Cardiac muscle cell (in vitro differentiated cells and primary cell): Measurements from ENCODE around the gene ATP2C1. TPM values are rescaled to one million over a fixed set of nuclear protein-coding genes. Genes with fewer than 3 reads are reported as not detected.

Experiments
- DNase-seq, 2 donors: peaks; one replicate each; pipeline versions ENCODE4 v3.0.0 to v3.0.0-alpha.2; 2010 to 2017; ENCODE audit warnings: low read depth in 1 of 2, low spot score in 1 of 2
- H3K27ac ChIP-seq: fragments of 200-600 bp; sonication (generic); 2 replicates; pipeline ENCODE4 v1.5.1; 2016
- H3K27me3 ChIP-seq: fragments of 200-600 bp; sonication (generic); 2 replicates; pipeline ENCODE4 v1.6.0; 2016; ENCODE audit warnings: control low read depth
- H3K36me3 ChIP-seq: fragments of 200-600 bp; sonication (generic); 2 replicates; pipeline ENCODE4 v1.5.1; 2016; ENCODE audit warnings: control low read depth
- H3K4me1 ChIP-seq: fragments of 200-600 bp; sonication (generic); 2 replicates; pipeline ENCODE4 v1.8.1; 2017; ENCODE audit warnings: low read depth, mild to moderate bottlenecking, mixed run types
- H3K4me3 ChIP-seq: fragments of 200-600 bp; sonication (generic); 2 replicates; pipeline ENCODE4 v1.5.1; 2016; ENCODE audit warnings: mild to moderate bottlenecking
- H3K9me3 ChIP-seq: fragments of 200-600 bp; sonication (generic); 2 replicates; pipeline ENCODE4 v1.5.1; 2017; ENCODE audit warnings: low read depth, mild to moderate bottlenecking, control low read depth
- polyA plus RNA-seq: library from polyadenylated mRNA; unstranded; fragments of >200 nt; fragmentation: Nextera tagmentation; extraction: Ambion mirVana; gene quantifications from 2 replicates; pipeline ENCODE4 v1.2.1, GENCODE V29; 2016
- total RNA-seq: library from RNA; depleted of rRNA; stranded (reverse); fragments of >200 nt; gene quantifications from 2 replicates; pipeline ENCODE4 v1.2.3, GENCODE V29; 2016
- TF ChIP-seq, protein P1 (sequence below): IDR thresholded peaks from 2 replicates; pipeline ENCODE4 v1.5.1; 2012; ENCODE audit warnings: low read depth, mild to moderate bottlenecking, low read length

ATP2C1 gene
- total and polyA plus RNA-seq, 2 experiments from 2014 or later = 31.4 to 32.9 TPM

DNA sequence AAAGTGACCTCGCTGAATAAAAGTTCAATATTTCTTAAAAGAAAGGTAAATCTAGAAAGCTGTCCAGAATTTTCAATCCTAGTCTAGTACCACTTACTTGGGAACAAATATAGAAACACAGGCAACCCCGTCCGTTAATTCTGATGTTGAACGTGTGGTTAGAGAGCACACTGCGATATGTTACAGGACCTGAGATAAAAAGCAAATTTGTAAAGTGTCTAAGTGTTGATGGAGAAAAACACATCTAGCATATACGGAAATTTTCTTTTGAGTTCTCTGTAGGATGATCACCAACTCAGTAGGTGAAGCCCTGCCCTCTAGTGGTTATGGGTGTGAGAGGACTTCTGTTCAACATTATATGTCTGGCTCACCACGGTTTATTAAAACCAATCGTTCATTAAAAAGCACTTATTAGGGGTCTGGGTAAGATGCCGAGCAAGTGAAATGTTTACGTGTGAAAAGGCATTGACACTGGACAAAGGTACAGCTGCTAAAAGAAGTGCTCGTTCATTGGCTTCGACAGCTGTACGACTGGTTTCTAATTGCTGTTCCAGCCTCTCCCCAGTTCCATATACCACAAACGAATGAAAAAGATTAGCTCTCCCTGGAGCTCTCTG, 1.0 kb upstream of the ATP2C1 start:
- peak overlapping the region; percentile 94 for H3K27ac ChIP-seq
- TF ChIP-seq, protein P1, sequence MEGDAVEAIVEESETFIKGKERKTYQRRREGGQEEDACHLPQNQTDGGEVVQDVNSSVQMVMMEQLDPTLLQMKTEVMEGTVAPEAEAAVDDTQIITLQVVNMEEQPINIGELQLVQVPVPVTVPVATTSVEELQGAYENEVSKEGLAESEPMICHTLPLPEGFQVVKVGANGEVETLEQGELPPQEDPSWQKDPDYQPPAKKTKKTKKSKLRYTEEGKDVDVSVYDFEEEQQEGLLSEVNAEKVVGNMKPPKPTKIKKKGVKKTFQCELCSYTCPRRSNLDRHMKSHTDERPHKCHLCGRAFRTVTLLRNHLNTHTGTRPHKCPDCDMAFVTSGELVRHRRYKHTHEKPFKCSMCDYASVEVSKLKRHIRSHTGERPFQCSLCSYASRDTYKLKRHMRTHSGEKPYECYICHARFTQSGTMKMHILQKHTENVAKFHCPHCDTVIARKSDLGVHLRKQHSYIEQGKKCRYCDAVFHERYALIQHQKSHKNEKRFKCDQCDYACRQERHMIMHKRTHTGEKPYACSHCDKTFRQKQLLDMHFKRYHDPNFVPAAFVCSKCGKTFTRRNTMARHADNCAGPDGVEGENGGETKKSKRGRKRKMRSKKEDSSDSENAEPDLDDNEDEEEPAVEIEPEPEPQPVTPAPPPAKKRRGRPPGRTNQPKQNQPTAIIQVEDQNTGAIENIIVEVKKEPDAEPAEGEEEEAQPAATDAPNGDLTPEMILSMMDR = peak; percentile 84

DNA sequence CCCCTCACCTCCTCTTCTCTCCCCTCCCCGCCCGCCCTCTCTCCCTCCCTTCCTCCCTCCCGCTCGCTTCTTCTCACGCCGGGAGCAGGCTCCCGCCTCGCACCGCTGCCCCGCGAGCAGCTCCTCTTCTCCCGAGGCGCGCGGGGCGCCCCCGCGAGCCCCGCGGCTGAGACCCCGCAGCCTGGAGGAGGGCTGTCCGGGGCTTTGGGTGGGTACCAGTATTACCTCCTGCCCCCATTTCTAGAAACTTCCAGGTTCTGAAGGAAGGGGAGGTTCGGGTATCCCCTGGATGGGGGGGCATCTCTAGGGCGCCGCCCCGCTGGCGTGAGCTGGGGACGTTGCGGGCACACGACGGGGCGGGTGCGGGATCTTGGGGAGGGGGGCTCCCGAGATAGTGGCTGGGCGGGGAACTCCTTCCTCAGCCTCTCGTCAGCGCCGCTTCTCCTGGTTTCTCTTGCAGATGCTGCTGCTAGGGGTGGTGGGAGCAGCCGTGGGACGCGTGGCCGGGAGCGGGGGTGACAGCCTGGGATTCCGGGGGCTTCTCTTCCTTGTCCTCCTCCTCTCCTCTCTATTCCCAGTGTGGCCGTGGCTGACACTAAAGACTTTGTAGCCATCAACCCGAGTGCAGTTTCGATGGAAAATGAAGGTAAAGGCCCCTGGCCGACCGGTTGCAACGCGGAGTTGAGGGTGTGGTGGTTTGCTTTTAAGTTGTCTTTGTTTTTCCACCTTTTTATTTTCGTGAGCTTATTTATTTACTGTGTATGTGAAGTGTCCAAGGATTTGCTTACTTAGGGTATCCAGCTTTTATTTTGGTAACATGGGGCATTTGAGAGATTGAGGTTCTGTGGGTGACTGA, 474 bp downstream of the ATP2C1 start:
- H3K27ac ChIP-seq = peak overlapping the region; percentile 94
- no peaks in the 10 kb centered on the region for H3K27me3 ChIP-seq
- no peaks in the 10 kb centered on the region for H3K36me3 ChIP-seq
- H3K4me3 ChIP-seq = peak overlapping the region; percentile 98
- H3K9me3 ChIP-seq = no peaks in the 10 kb centered on the region
- DNase-seq = peak; percentile 23 to 38
- peaks cover 8% of the 10 kb centered on the region for H3K4me1 ChIP-seq
- TF ChIP-seq, protein P1 = no peak

More for the DNA sequence above, 1.0 kb upstream of the ATP2C1 start:
- H3K36me3 ChIP-seq = no peaks in the 10 kb centered on the region
- H3K4me1 ChIP-seq = peaks cover 8% of the 10 kb centered on the region
- no peaks in the 10 kb centered on the region for H3K9me3 ChIP-seq
- peak overlapping the region; percentile 98 for H3K4me3 ChIP-seq
- DNase-seq = peak; percentile 87
- H3K27me3 ChIP-seq = no peaks in the 10 kb centered on the region

DNA sequence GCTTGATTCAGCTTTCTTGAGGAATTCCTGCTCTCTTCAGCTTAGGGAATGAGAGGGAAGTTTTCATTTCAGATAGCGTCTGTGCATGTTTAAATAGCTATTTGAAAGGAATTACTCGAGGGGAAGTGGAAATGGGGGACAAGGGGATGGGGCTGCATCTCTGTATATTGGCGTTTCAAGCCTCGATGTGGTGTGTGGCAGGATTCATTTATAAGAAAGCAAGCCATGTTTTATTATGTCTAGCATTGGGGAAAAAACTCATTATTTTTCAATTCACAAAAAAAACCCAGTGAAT, 1.0 kb downstream of the ATP2C1 start:
- peak overlapping the region; percentile 94 for H3K27ac ChIP-seq
- H3K4me3 ChIP-seq = peak overlapping the region; percentile 98
- peak; percentile 4 to 34 for DNase-seq

GRCh38 chr3:130895690-130896488, 2.0 kb downstream of the ATP2C1 start:
- TF ChIP-seq, protein P1 = no peak
- no peak for DNase-seq
- Histone ChIP-seq H3K4me3 (peak overlapping the region; percentile 98), H3K27me3 (no peaks in the 10 kb centered on the region), H3K4me1 (peaks cover 15% of the 10 kb centered on the region), H3K27ac (no peak overlapping the region), H3K9me3 (no peaks in the 10 kb centered on the region), H3K36me3 (no peaks in the 10 kb centered on the region)

More for the DNA sequence above, 1.0 kb downstream of the ATP2C1 start:
- no peaks in the 10 kb centered on the region for H3K27me3 ChIP-seq
- no peaks in the 10 kb centered on the region for H3K36me3 ChIP-seq
- H3K9me3 ChIP-seq = no peaks in the 10 kb centered on the region
- TF ChIP-seq, protein P1 = no peak
- peaks cover 8% of the 10 kb centered on the region for H3K4me1 ChIP-seq

GRCh38 chr3:130897316-130897715, 3.4 kb downstream of the ATP2C1 start:
- Histone ChIP-seq H3K36me3 (no peaks in the 10 kb centered on the region), H3K9me3 (no peaks in the 10 kb centered on the region), H3K4me3 (no peak overlapping the region), H3K4me1 (peaks cover 20% of the 10 kb centered on the region), H3K27ac (no peak overlapping the region), H3K27me3 (no peaks in the 10 kb centered on the region)
- TF ChIP-seq, protein P1 = no peak
- DNase-seq = no peak
